Measurements from ENCODE around the gene SNRK. TPM values are rescaled to one million over a fixed set of nuclear protein-coding genes. Genes with fewer than 3 reads are reported as not detected.

The SNRK gene
- total RNA-seq, 4 donors from 2014 or later: 30.7 to 50.4 (median 45.8) TPM

DNA sequence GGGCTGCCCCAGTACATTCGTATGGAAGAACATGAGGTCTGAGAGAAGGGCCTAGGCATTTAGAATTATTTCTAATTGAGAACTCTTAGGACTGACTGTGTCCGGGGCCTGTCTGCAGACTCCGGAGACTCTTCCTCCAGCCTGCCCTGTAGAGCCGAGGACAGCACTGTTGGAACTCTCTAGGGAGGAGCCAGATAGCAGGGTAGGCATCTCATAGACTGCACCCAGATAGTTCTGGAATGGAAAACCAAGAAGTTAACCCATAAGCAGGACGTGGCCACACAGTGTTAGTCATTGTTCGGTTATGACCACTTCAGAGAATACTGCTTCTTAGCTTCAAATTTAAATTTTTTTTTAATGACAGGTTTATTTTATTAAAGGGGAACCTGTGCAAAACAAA is 59.5 kb downstream of the SNRK start:
- WGBS: 84% methylated on average over 6 of the region's 6 CpGs
- H3K4me3 ChIP-seq: no peak overlapping the region
- H3K27me3 ChIP-seq: no peaks in the 10 kb centered on the region
- peaks cover 50 to 98% (median 87%) of the 10 kb centered on the region in 4 donors for H3K36me3 ChIP-seq
- no peak for DNase-seq (ENCODE audit: extremely low spot score)
- peaks cover 0 to 10% (median 0%) of the 10 kb centered on the region in 4 donors for H3K4me1 ChIP-seq
- TF ChIP-seq POLR2A (IDR thresholded peaks at IDR 0.05; ENCODE audit: low read depth): no peak
- TF ChIP-seq, protein P1, sequence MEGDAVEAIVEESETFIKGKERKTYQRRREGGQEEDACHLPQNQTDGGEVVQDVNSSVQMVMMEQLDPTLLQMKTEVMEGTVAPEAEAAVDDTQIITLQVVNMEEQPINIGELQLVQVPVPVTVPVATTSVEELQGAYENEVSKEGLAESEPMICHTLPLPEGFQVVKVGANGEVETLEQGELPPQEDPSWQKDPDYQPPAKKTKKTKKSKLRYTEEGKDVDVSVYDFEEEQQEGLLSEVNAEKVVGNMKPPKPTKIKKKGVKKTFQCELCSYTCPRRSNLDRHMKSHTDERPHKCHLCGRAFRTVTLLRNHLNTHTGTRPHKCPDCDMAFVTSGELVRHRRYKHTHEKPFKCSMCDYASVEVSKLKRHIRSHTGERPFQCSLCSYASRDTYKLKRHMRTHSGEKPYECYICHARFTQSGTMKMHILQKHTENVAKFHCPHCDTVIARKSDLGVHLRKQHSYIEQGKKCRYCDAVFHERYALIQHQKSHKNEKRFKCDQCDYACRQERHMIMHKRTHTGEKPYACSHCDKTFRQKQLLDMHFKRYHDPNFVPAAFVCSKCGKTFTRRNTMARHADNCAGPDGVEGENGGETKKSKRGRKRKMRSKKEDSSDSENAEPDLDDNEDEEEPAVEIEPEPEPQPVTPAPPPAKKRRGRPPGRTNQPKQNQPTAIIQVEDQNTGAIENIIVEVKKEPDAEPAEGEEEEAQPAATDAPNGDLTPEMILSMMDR (IDR thresholded peaks at IDR 0.05): no peak
- no peak for TF ChIP-seq EP300 (IDR thresholded peaks at IDR 0.05)
- TF ChIP-seq POLR2AphosphoS5 (IDR thresholded peaks at IDR 0.05): no peak
- no peaks in the 10 kb centered on the region for H3K9me3 ChIP-seq
- intact Hi-C loops (cut with DNase I): no loop called here
- H3K27ac ChIP-seq (replicated peaks in 1 of 4): no peak overlapping the region

DNA sequence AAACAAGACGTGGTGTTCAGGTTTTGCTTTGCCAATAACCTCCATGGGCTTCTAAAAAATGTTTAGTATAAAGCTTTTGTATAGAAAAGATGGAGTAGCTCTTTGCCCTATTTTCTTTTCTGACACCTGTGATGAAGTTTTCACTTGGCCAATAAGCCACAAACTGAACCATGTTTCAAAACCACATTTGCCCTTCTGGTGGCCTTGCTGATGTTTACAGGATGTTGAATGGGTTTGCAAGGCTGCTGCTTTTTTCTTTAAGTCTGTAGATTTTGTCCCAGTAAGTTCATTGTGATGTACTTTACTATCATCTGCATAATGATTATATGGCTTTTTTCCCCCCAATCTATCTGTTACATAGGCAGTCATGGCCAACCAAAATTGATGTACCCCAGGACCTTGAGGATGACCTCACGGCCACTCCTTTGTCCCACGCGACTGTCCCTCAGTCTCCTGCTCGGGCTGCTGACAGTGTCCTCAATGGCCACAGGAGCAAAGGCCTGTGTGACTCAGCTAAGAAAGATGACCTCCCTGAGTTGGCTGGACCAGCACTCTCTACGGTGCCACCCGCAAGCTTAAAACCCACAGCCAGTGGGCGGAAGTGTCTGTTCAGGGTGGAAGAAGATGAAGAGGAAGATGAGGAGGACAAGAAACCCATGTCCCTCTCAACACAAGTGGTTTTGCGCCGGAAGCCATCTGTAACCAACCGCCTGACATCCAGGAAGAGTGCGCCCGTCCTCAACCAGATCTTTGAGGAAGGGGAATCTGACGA is 60.8 kb downstream of the SNRK start:
- Histone ChIP-seq H3K9me3 (peaks cover 0 to 3% (median 0%) of the 10 kb centered on the region in 4 donors), H3K4me3 (no peak overlapping the region), H3K27ac (replicated peaks in 1 of 4) (no peak overlapping the region), H3K27me3 (no peaks in the 10 kb centered on the region), H3K4me1 (peaks cover 0 to 10% (median 0%) of the 10 kb centered on the region in 4 donors), H3K36me3 (peaks cover 48 to 95% (median 80%) of the 10 kb centered on the region in 4 donors)
- intact Hi-C loops (cut with DNase I): no loop called here
- TF ChIP-seq EP300 (IDR thresholded peaks at IDR 0.05) (no peak), POLR2AphosphoS5 (IDR thresholded peaks at IDR 0.05) (no peak), POLR2A (IDR thresholded peaks at IDR 0.05; ENCODE audit: low read depth) (no peak)
- TF ChIP-seq, protein P1 (IDR thresholded peaks at IDR 0.05): no peak
- DNase-seq (ENCODE audit: extremely low spot score): no peak
- 89% methylated on average over 14 of the region's 14 CpGs for WGBS

DNA sequence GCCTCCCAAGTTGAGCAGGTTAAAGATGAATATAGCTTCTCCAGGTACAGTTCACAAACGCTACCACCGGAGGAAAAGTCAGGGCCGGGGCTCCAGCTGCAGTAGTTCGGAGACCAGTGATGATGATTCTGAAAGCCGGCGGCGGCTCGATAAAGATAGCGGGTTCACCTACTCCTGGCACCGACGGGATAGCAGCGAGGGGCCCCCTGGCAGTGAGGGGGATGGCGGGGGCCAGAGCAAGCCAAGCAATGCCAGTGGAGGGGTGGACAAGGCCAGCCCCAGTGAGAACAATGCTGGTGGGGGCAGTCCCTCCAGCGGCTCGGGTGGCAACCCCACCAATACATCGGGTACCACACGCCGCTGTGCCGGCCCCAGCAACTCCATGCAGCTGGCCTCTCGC is 61.4 kb downstream of the SNRK start:
- TF ChIP-seq POLR2AphosphoS5 (IDR thresholded peaks at IDR 0.05) (no peak), EP300 (IDR thresholded peaks at IDR 0.05) (no peak), POLR2A (IDR thresholded peaks at IDR 0.05; ENCODE audit: low read depth) (no peak)
- TF ChIP-seq, protein P1 (IDR thresholded peaks at IDR 0.05): no peak
- Histone ChIP-seq H3K9me3 (peaks cover 0 to 9% (median 5%) of the 10 kb centered on the region in 4 donors), H3K4me3 (no peak overlapping the region), H3K27ac (replicated peaks in 1 of 4) (no peak overlapping the region), H3K36me3 (peaks cover 45 to 89% (median 74%) of the 10 kb centered on the region in 4 donors), H3K4me1 (peaks cover 0 to 10% (median 0%) of the 10 kb centered on the region in 4 donors), H3K27me3 (no peaks in the 10 kb centered on the region)
- intact Hi-C loops (cut with DNase I): no loop called here
- DNase-seq (ENCODE audit: extremely low spot score): no peak
- WGBS: over 99% methylated on average over 18 of the region's 20 CpGs

DNA sequence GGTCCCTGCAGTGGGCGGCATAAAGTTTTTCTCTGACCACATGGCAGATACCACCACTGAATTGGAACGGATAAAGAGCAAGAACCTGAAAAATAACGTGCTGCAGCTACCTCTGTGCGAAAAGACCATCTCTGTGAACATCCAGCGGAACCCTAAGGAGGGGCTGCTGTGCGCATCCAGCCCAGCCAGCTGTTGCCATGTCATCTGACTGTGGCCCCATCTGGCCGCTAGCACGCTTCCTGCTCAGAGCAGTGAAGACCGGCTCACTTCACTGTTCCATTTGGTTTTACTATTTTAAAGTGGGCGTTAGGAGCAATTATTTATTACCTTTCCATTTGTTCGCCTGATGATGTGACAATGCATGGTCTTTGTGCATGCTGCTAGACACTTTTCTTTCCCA is 62.0 kb downstream of the SNRK start:
- DNase-seq (ENCODE audit: extremely low spot score): no peak
- 92% methylated on average over 11 of the region's 11 CpGs for WGBS
- H3K9me3 ChIP-seq: peaks cover 0 to 15% (median 9%) of the 10 kb centered on the region in 4 donors
- H3K36me3 ChIP-seq: peaks cover 39 to 83% (median 71%) of the 10 kb centered on the region in 4 donors
- peaks cover 0 to 8% (median 0%) of the 10 kb centered on the region in 4 donors for H3K4me1 ChIP-seq
- no peak overlapping the region for H3K27ac ChIP-seq (replicated peaks in 1 of 4)
- intact Hi-C loops (cut with DNase I): no loop called here
- no peaks in the 10 kb centered on the region for H3K27me3 ChIP-seq
- H3K4me3 ChIP-seq: no peak overlapping the region
- no peak for TF ChIP-seq POLR2AphosphoS5 (IDR thresholded peaks at IDR 0.05)
- TF ChIP-seq EP300 (IDR thresholded peaks at IDR 0.05): no peak
- no peak for TF ChIP-seq POLR2A (IDR thresholded peaks at IDR 0.05; ENCODE audit: low read depth)
- TF ChIP-seq, protein P1 (IDR thresholded peaks at IDR 0.05): no peak

Data from esophagus muscularis mucosa (tissue), 4 donors.